Glutamatergic neuron (in vitro differentiated cells): Measurements from ENCODE around the gene SLC11A1. TPM values are rescaled to one million over a fixed set of nuclear protein-coding genes. Genes with fewer than 3 reads are reported as not detected.

Experiments used
- DNase-seq: peaks from one replicate; pipeline ENCODE4 v3.0.0; 2022
- H3K27ac Mint-ChIP-seq: one replicate; pipeline ENCODE4 v1.8.0; 2020; ENCODE audit warnings: mild to moderate bottlenecking, mixed read lengths, inconsistent platforms; ENCODE audit not compliant: unreplicated experiment
- H3K27me3 Mint-ChIP-seq: one replicate; pipeline ENCODE4 v1.8.0; 2020; ENCODE audit warnings: mild to moderate bottlenecking, moderate library complexity, mixed read lengths, inconsistent platforms; ENCODE audit not compliant: unreplicated experiment
- H3K36me3 Mint-ChIP-seq: one replicate; pipeline ENCODE4 v1.8.0; 2020; ENCODE audit warnings: mild to moderate bottlenecking, mixed read lengths, inconsistent platforms; ENCODE audit not compliant: unreplicated experiment
- H3K4me1 Mint-ChIP-seq: one replicate; pipeline ENCODE4 v1.8.0; 2020; ENCODE audit warnings: mild to moderate bottlenecking, low read depth, mixed read lengths, inconsistent platforms; ENCODE audit not compliant: unreplicated experiment
- H3K4me3 Mint-ChIP-seq: one replicate; pipeline ENCODE4 v1.8.0; 2020; ENCODE audit warnings: mild to moderate bottlenecking, mixed read lengths, inconsistent platforms; ENCODE audit not compliant: unreplicated experiment
- H3K9me3 Mint-ChIP-seq: one replicate; pipeline ENCODE4 v1.8.0; 2020; ENCODE audit warnings: mild to moderate bottlenecking, moderate library complexity, mixed read lengths, inconsistent platforms; ENCODE audit not compliant: unreplicated experiment
- CTCF ChIP-seq: fragments of 200-600 bp; sonication (generic); IDR thresholded peaks from one replicate; pipeline ENCODE4 v1.5.0; 2021; ENCODE audit not compliant: partially characterized antibody, unreplicated experiment
- total RNA-seq: library from RNA; stranded (reverse); fragmentation: NEBNext Ultra II Directional; extraction: Animal tissue kit (Norgen Biotek cat#: 25700); gene quantifications from one replicate; pipeline ENCODE4 v1.2.1, GENCODE V29; 2021; ENCODE audit not compliant: unreplicated experiment

The SLC11A1 gene
- total RNA-seq, 1 donor from 2014 or later = not detected

GRCh38 chr2:218357236-218358177 lies 24.6 kb upstream of the SLC11A1 start:
- Mint-ChIP-seq H3K27me3 (peaks cover 5% of the 10 kb centered on the region), H3K36me3 (no peaks in the 10 kb centered on the region), H3K4me1 (peaks cover 2% of the 10 kb centered on the region), H3K27ac (peak overlapping the region; percentile 11), H3K9me3 (peaks cover 2% of the 10 kb centered on the region), H3K4me3 (no peak overlapping the region)
- no peak for TF ChIP-seq CTCF
- DNase-seq = no peak

GRCh38 chr2:218360453-218360852 lies 21.6 kb upstream of the SLC11A1 start:
- DNase-seq = no peak
- no peak for TF ChIP-seq CTCF
- Mint-ChIP-seq H3K4me3 (no peak overlapping the region), H3K27me3 (peaks cover 5% of the 10 kb centered on the region), H3K4me1 (peaks cover 2% of the 10 kb centered on the region), H3K36me3 (no peaks in the 10 kb centered on the region), H3K27ac (no peak overlapping the region), H3K9me3 (no peaks in the 10 kb centered on the region)

- H3K9me3 Mint-ChIP-seq = no peaks in the 10 kb centered on the region
- no peak overlapping the region for H3K4me3 Mint-ChIP-seq
- no peak overlapping the region for H3K27ac Mint-ChIP-seq
- TF ChIP-seq CTCF = no peak
- DNase-seq = no peak
- no peaks in the 10 kb centered on the region for H3K36me3 Mint-ChIP-seq
- peaks cover 3% of the 10 kb centered on the region for H3K27me3 Mint-ChIP-seq
- no peaks in the 10 kb centered on the region for H3K4me1 Mint-ChIP-seq
These were observed 19.5 kb upstream of the SLC11A1 start for GRCh38 chr2:218362606-218363005.

- H3K27me3 Mint-ChIP-seq = peaks cover 3% of the 10 kb centered on the region
- H3K4me1 Mint-ChIP-seq = no peaks in the 10 kb centered on the region
- no peaks in the 10 kb centered on the region for H3K36me3 Mint-ChIP-seq
- no peak overlapping the region for H3K27ac Mint-ChIP-seq
- H3K4me3 Mint-ChIP-seq = no peak overlapping the region
- no peaks in the 10 kb centered on the region for H3K9me3 Mint-ChIP-seq
- TF ChIP-seq CTCF = no peak
- DNase-seq = no peak
These were observed 18.3 kb upstream of the SLC11A1 start for GRCh38 chr2:218363736-218364135.

GRCh38 chr2:218364196-218364595 lies 17.9 kb upstream of the SLC11A1 start:
- Mint-ChIP-seq H3K4me1 (no peaks in the 10 kb centered on the region), H3K27me3 (peaks cover 3% of the 10 kb centered on the region), H3K9me3 (no peaks in the 10 kb centered on the region), H3K4me3 (no peak overlapping the region), H3K27ac (no peak overlapping the region), H3K36me3 (no peaks in the 10 kb centered on the region)
- no peak for DNase-seq
- no peak for TF ChIP-seq CTCF
